Adrenal gland (tissue), 12 donors: ENCODE measurements around the gene LAMA5. TPM values are rescaled to one million over a fixed set of nuclear protein-coding genes. Genes with fewer than 3 reads are reported as not detected.

Experiments used
- DNase-seq, 7 donors: peaks; one replicate each; pipeline ENCODE4 v3.0.0-alpha.2; 2019 to 2020
- H3K27ac ChIP-seq, 5 donors: fragments of 200-600 bp; sonication (generic) in 4 of 5; 1 replicate in 3 of 5; 2 replicates in 2 of 5; pipeline versions ENCODE4 v1.5.1 to v1.8.0; 2016 to 2020; ENCODE audit warnings: mild to moderate bottlenecking in 1 of 5
- H3K27me3 ChIP-seq: fragments of 200-600 bp; 2 replicates; pipeline ENCODE4 v1.8.0; 2021
- H3K36me3 ChIP-seq, 2 donors: fragments of 200-600 bp; replicated peaks in 1 of 2; 1 replicate in 1 of 2; 2 replicates in 1 of 2; pipeline versions ENCODE4 v1.5.1 to v1.8.0; 2018 to 2022
- H3K4me1 ChIP-seq, 2 donors: fragments of 200-600 bp; replicated peaks in 1 of 2; 1 replicate in 1 of 2; 2 replicates in 1 of 2; pipeline versions ENCODE4 v1.5.1 to v1.8.0; 2018 to 2021
- H3K4me3 ChIP-seq, 4 donors: fragments of 200-600 bp; sonication (generic) in 3 of 4; one replicate each; pipeline ENCODE4 v1.5.1; 2016 to 2018
- H3K9me3 ChIP-seq, 3 donors: fragments of 200-600 bp; sonication (generic) in 1 of 3; replicated peaks in 1 of 3; 1 replicate in 2 of 3; 2 replicates in 1 of 3; pipeline versions ENCODE4 v1.5.1 to v1.8.0; 2016 to 2021
- CTCF ChIP-seq, 6 experiments: fragments of 450-650 bp in 4 of 6; fragments of 200-600 bp in 2 of 6; sonication (generic) in 1 of 6; IDR thresholded peaks; 1 replicate in 5 of 6; 2 replicates in 1 of 6; pipeline versions ENCODE4 v1.5.1 to v1.8.0; 2016 to 2021; ENCODE audit warnings: antibody characterized with exemption in 6 of 6, mild to moderate bottlenecking in 2 of 6, moderate library complexity in 1 of 6
- POLR2A ChIP-seq, 2 donors: fragments of 450-650 bp; IDR thresholded peaks; one replicate each; pipeline ENCODE4 v1.6.1; 2017; ENCODE audit warnings: antibody characterized with exemption in 2 of 2, mild to moderate bottlenecking in 2 of 2, moderate library complexity in 1 of 2
- WGBS, 4 donors: extraction: QIAGEN DNeasy Blood & Tissue Kit in 2 of 4; methylation state at CpG; one replicate each; pipeline versions ENCODE4 v1.1.5 to v1.1.7; 2013 to 2017; 5-methylcytosine and 5-hydroxymethylcytosine counted together
- intact Hi-C, 2 donors: fragments of 100-400 bp; cut with DNase I; formaldehyde crosslinking; loops; one replicate each; pipeline versions ENCODE4 v1.14.1 to v1.15.0; 2022 to 2023
- polyA plus RNA-seq, 3 donors: library from polyadenylated mRNA; stranded (reverse); fragments of 200-250 nt in 2 of 3; fragments of 350-450 nt in 1 of 3; fragmentation: Illumina TruSeq in 1 of 3; extraction: RNeasy Lipid Tissue Mini Kit (QIAGEN cat#74804) in 1 of 3; gene quantifications; one replicate each; pipeline ENCODE4 v1.2.3, GENCODE V29; 2013 to 2014
- total RNA-seq, 9 donors: library from RNA; depleted of rRNA in 4 of 9; stranded (reverse); fragments of >200 nt in 4 of 9; fragments of 120-200 nt in 1 of 9; fragmentation: NEBNext Ultra II Directional in 1 of 9; extraction: Animal tissue kit (Norgen Biotek cat#: 25700) in 1 of 9; gene quantifications; one replicate each; pipeline versions ENCODE4 v1.1.0 to v1.2.4, GENCODE V29; 2013 to 2023
- donor health status: healthy with polysubstance abuse.
- donor health status: Bipolar disorder and iron deficiency.
- donor health status: DM: yes; HTN: yes; CAD: no.
- donor health status: DM: no; HTN: no; CAD: no.
- donor health status: DM: no; HTN: no; CAD: no.
- donor health status: DM: yes; HTN: yes; CAD: no.

Gene LAMA5
- total and polyA plus RNA-seq, 12 donors: 2.0 to 537 (median 100) TPM

GRCh38 chr20:62395311-62396242 lies 28.5 kb upstream of the LAMA5 start:
- TF ChIP-seq POLR2A (IDR thresholded peaks at IDR 0.05) (no peak), CTCF (IDR thresholded peaks at IDR 0.05) (no peak)
- H3K36me3 ChIP-seq: no peaks in the 10 kb centered on the region
- 89 to 91% (median 90%) methylated on average over 13 to 27 of the region's 27 CpGs for WGBS, 4 donors
- H3K27me3 ChIP-seq: no peaks in the 10 kb centered on the region
- intact Hi-C loops: loop anchor here in 1 of 2 donors (10.0 kb wide), 1 partner anchor 219 kb away; no protein-coding TSS in a partner anchor
- no peaks in the 10 kb centered on the region for H3K4me1 ChIP-seq
- no peak overlapping the region for H3K4me3 ChIP-seq
- no peaks in the 10 kb centered on the region for H3K9me3 ChIP-seq
- no peak overlapping the region for H3K27ac ChIP-seq
- no peak for DNase-seq

- H3K36me3 ChIP-seq: peaks cover 0 to 9% of the 10 kb centered on the region in 2 donors
- DNase-seq: no peak
- no peaks in the 10 kb centered on the region for H3K9me3 ChIP-seq
- H3K27ac ChIP-seq: no peak overlapping the region
- WGBS, 4 donors: 91 to 96% (median 93%) methylated on average over 33 to 44 of the region's 44 CpGs
- intact Hi-C loops: loop anchor here in 1 of 2 donors (10.0 kb wide), 1 partner anchor 220 kb away; no protein-coding TSS in a partner anchor
- H3K4me1 ChIP-seq: no peaks in the 10 kb centered on the region
- no peak for TF ChIP-seq CTCF (IDR thresholded peaks at IDR 0.05)
- TF ChIP-seq POLR2A (IDR thresholded peaks at IDR 0.05): no peak
- no peak overlapping the region for H3K4me3 ChIP-seq
- H3K27me3 ChIP-seq: no peaks in the 10 kb centered on the region
These were observed 27.4 kb upstream of the LAMA5 start for GRCh38 chr20:62394248-62395245.

- 91 to 94% (median 92%) methylated on average over 15 to 24 of the region's 24 CpGs for WGBS, 4 donors
- no peaks in the 10 kb centered on the region for H3K9me3 ChIP-seq
- no peak for DNase-seq
- intact Hi-C loops: loop anchor here in 1 of 2 donors (10.0 kb wide), 1 partner anchor 221 kb away; no protein-coding TSS in a partner anchor
- H3K27me3 ChIP-seq: no peaks in the 10 kb centered on the region
- no peaks in the 10 kb centered on the region for H3K4me1 ChIP-seq
- H3K27ac ChIP-seq: no peak overlapping the region
- H3K36me3 ChIP-seq: peaks cover 0 to 16% of the 10 kb centered on the region in 2 donors
- no peak overlapping the region for H3K4me3 ChIP-seq
- TF ChIP-seq POLR2A (IDR thresholded peaks at IDR 0.05) (no peak), CTCF (IDR thresholded peaks at IDR 0.05) (no peak)
These were observed 26.7 kb upstream of the LAMA5 start for GRCh38 chr20:62393830-62394229.

- TF ChIP-seq CTCF (IDR thresholded peaks at IDR 0.05) (no peak), POLR2A (IDR thresholded peaks at IDR 0.05) (no peak)
- H3K36me3 ChIP-seq: peaks cover 0 to 22% of the 10 kb centered on the region in 2 donors
- no peaks in the 10 kb centered on the region for H3K27me3 ChIP-seq
- peaks cover under 1 to 4% of the 10 kb centered on the region in 2 donors for H3K4me1 ChIP-seq
- H3K4me3 ChIP-seq: no peak overlapping the region
- intact Hi-C loops: loop anchor here in 1 of 2 donors (10.0 kb wide), 1 partner anchor 222 kb away; no protein-coding TSS in a partner anchor
- no peaks in the 10 kb centered on the region for H3K9me3 ChIP-seq
- no peak overlapping the region for H3K27ac ChIP-seq
- 79 to 96% (median 87%) methylated on average over 6 to 12 of the region's 12 CpGs for WGBS, 4 donors
- no peak for DNase-seq
These were observed 26.2 kb upstream of the LAMA5 start for GRCh38 chr20:62393335-62393665.
